HUES6 (cell line): Measurements from ENCODE around the gene BRIP1.

Experiments
- H3K27ac ChIP-seq: 2 replicates; pipeline ENCODE4 v1.7.0; 2013; ENCODE audit warnings: low read depth, mild to moderate bottlenecking, low read length, inconsistent platforms
- H3K27me3 ChIP-seq: 2 replicates; pipeline ENCODE4 v1.6.1; 2013; ENCODE audit warnings: low read length; ENCODE audit not compliant: control insufficient read depth, insufficient read depth
- H3K36me3 ChIP-seq: 2 replicates; pipeline ENCODE4 v1.6.1; 2013; ENCODE audit warnings: low read length; ENCODE audit not compliant: control insufficient read depth, insufficient read depth
- H3K4me1 ChIP-seq: 2 replicates; pipeline ENCODE4 v1.6.1; 2013; ENCODE audit warnings: low read length; ENCODE audit not compliant: control insufficient read depth, insufficient read depth
- H3K4me3 ChIP-seq: 2 replicates; pipeline ENCODE4 v1.5.1; 2013; ENCODE audit warnings: low read depth, low read length
- H3K9ac ChIP-seq: one replicate; pipeline ENCODE4 v1.6.1; 2013; ENCODE audit warnings: mild to moderate bottlenecking, low read length
- H3K9me3 ChIP-seq: 2 replicates; pipeline ENCODE4 v1.6.1; 2013; ENCODE audit warnings: low read depth, low read length; ENCODE audit not compliant: control insufficient read depth, insufficient read depth

BRIP1 gene

GRCh38 chr17:61884864-61885263, 21.5 kb upstream of the BRIP1 start:
- peaks cover 80% of the 10 kb centered on the region for H3K36me3 ChIP-seq

GRCh38 chr17:61880589-61881102, 17.3 kb upstream of the BRIP1 start:
- H3K27ac ChIP-seq = no peak overlapping the region
- H3K4me3 ChIP-seq = no peak overlapping the region
- H3K27me3 ChIP-seq = no peaks in the 10 kb centered on the region
- H3K4me1 ChIP-seq = no peaks in the 10 kb centered on the region
- peaks cover 79% of the 10 kb centered on the region for H3K36me3 ChIP-seq
- H3K9me3 ChIP-seq = no peaks in the 10 kb centered on the region
- no peak overlapping the region for H3K9ac ChIP-seq

More at GRCh38 chr17:61884864-61885263, 21.5 kb upstream of the BRIP1 start:
- H3K4me1 ChIP-seq = no peaks in the 10 kb centered on the region
- H3K9ac ChIP-seq = no peak overlapping the region
- H3K27ac ChIP-seq = no peak overlapping the region
- no peak overlapping the region for H3K4me3 ChIP-seq
- H3K9me3 ChIP-seq = no peaks in the 10 kb centered on the region
- no peaks in the 10 kb centered on the region for H3K27me3 ChIP-seq

- Histone ChIP-seq H3K9me3 (no peaks in the 10 kb centered on the region), H3K27ac (no peak overlapping the region), H3K9ac (no peak overlapping the region), H3K4me3 (no peak overlapping the region), H3K4me1 (no peaks in the 10 kb centered on the region), H3K27me3 (no peaks in the 10 kb centered on the region), H3K36me3 (peaks cover 70% of the 10 kb centered on the region)
Observed at GRCh38 chr17:61878984-61879612, 15.8 kb upstream of the BRIP1 start.

- Histone ChIP-seq H3K36me3 (peaks cover 70% of the 10 kb centered on the region), H3K4me1 (no peaks in the 10 kb centered on the region), H3K4me3 (no peak overlapping the region), H3K27me3 (no peaks in the 10 kb centered on the region), H3K9me3 (no peaks in the 10 kb centered on the region), H3K9ac (no peak overlapping the region), H3K27ac (no peak overlapping the region)
Observed at GRCh38 chr17:61878520-61878919, 15.2 kb upstream of the BRIP1 start.

GRCh38 chr17:61877837-61878236, 14.5 kb upstream of the BRIP1 start:
- H3K9me3 ChIP-seq = no peaks in the 10 kb centered on the region
- no peak overlapping the region for H3K4me3 ChIP-seq
- no peak overlapping the region for H3K9ac ChIP-seq
- H3K27me3 ChIP-seq = no peaks in the 10 kb centered on the region
- no peaks in the 10 kb centered on the region for H3K4me1 ChIP-seq
- no peak overlapping the region for H3K27ac ChIP-seq
- peaks cover 66% of the 10 kb centered on the region for H3K36me3 ChIP-seq

GRCh38 chr17:61875804-61876203, 12.5 kb upstream of the BRIP1 start:
- Histone ChIP-seq H3K27ac (no peak overlapping the region), H3K27me3 (no peaks in the 10 kb centered on the region), H3K9ac (no peak overlapping the region), H3K4me3 (no peak overlapping the region), H3K36me3 (peaks cover 58% of the 10 kb centered on the region), H3K9me3 (no peaks in the 10 kb centered on the region), H3K4me1 (no peaks in the 10 kb centered on the region)

GRCh38 chr17:61875285-61875684, 12.0 kb upstream of the BRIP1 start:
- Histone ChIP-seq H3K27me3 (no peaks in the 10 kb centered on the region), H3K27ac (no peak overlapping the region), H3K4me3 (no peak overlapping the region), H3K36me3 (peaks cover 59% of the 10 kb centered on the region), H3K9ac (no peak overlapping the region), H3K4me1 (no peaks in the 10 kb centered on the region), H3K9me3 (no peaks in the 10 kb centered on the region)

- H3K9me3 ChIP-seq = no peaks in the 10 kb centered on the region
- peaks cover 60% of the 10 kb centered on the region for H3K36me3 ChIP-seq
- H3K9ac ChIP-seq = no peak overlapping the region
- no peaks in the 10 kb centered on the region for H3K27me3 ChIP-seq
- H3K4me1 ChIP-seq = no peaks in the 10 kb centered on the region
- no peak overlapping the region for H3K4me3 ChIP-seq
- no peak overlapping the region for H3K27ac ChIP-seq
Observed at GRCh38 chr17:61874075-61874474, 10.7 kb upstream of the BRIP1 start.

GRCh38 chr17:61872099-61872498, 8.8 kb upstream of the BRIP1 start:
- H3K4me1 ChIP-seq = no peaks in the 10 kb centered on the region
- H3K27me3 ChIP-seq = no peaks in the 10 kb centered on the region
- H3K36me3 ChIP-seq = peaks cover 68% of the 10 kb centered on the region
- no peak overlapping the region for H3K27ac ChIP-seq
- no peak overlapping the region for H3K9ac ChIP-seq
- no peaks in the 10 kb centered on the region for H3K9me3 ChIP-seq
- H3K4me3 ChIP-seq = no peak overlapping the region

GRCh38 chr17:61869138-61869537, 5.8 kb upstream of the BRIP1 start:
- Histone ChIP-seq H3K27ac (no peak overlapping the region), H3K4me3 (no peak overlapping the region), H3K36me3 (peaks cover 55% of the 10 kb centered on the region), H3K27me3 (no peaks in the 10 kb centered on the region), H3K9me3 (no peaks in the 10 kb centered on the region), H3K4me1 (no peaks in the 10 kb centered on the region; the same call in 1 of the 2 replicates), H3K9ac (no peak overlapping the region)

GRCh38 chr17:61868074-61868473, 4.7 kb upstream of the BRIP1 start:
- H3K4me1 ChIP-seq = no peaks in the 10 kb centered on the region; the same call in 1 of the 2 replicates
- no peaks in the 10 kb centered on the region for H3K27me3 ChIP-seq
- H3K9ac ChIP-seq = no peak overlapping the region
- no peak overlapping the region for H3K4me3 ChIP-seq
- H3K36me3 ChIP-seq = peaks cover 47% of the 10 kb centered on the region
- H3K9me3 ChIP-seq = no peaks in the 10 kb centered on the region
- no peak overlapping the region for H3K27ac ChIP-seq
